Left ventricle myocardium inferior (tissue), 1 donor: ENCODE data around the gene CLDN34. TPM values are rescaled to one million over a fixed set of nuclear protein-coding genes. Genes with fewer than 3 reads are reported as not detected.

ENCODE experiments used
- DNase-seq: peaks from one replicate; pipeline ENCODE4 v3.0.0-alpha.2; 2020
- H3K27ac ChIP-seq: fragments of 200-600 bp; replicated peaks from 2 replicates; pipeline ENCODE4 v1.8.0; 2021
- H3K27me3 ChIP-seq: fragments of 200-600 bp; 2 replicates; pipeline ENCODE4 v1.8.0; 2021; ENCODE audit warnings: low read depth
- H3K36me3 ChIP-seq: fragments of 200-600 bp; 2 replicates; pipeline ENCODE4 v1.8.0; 2021
- H3K4me1 ChIP-seq: fragments of 200-600 bp; 2 replicates; pipeline ENCODE4 v1.8.0; 2021
- H3K4me3 ChIP-seq: fragments of 200-600 bp; 2 replicates; pipeline ENCODE4 v1.8.0; 2021; ENCODE audit warnings: mild to moderate bottlenecking, moderate library complexity
- H3K9me3 ChIP-seq: fragments of 200-600 bp; replicated peaks from 2 replicates; pipeline ENCODE4 v1.8.0; 2021
- intact Hi-C: fragments of 100-400 bp; cut with micrococcal nuclease; formaldehyde crosslinking; loops from one replicate; pipeline ENCODE4 v1.11.0; 2022
- total RNA-seq: library from RNA; stranded (reverse); fragmentation: NEBNext Ultra II Directional; extraction: Animal tissue kit (Norgen Biotek cat#: 25700); gene quantifications from one replicate; pipeline ENCODE4 v1.2.1, GENCODE V29; 2021
- TF ChIP-seq, protein P1 (sequence below): fragments of 200-600 bp; IDR thresholded peaks from 2 replicates; pipeline ENCODE4 v1.8.0; 2021; ENCODE audit warnings: antibody characterized with exemption, mild to moderate bottlenecking, borderline replicate concordance
- donor health status: DM: no; HTN: yes; CAD: no; lungs with severe emphysema.

Gene CLDN34
- total RNA-seq, 1 donor from 2014 or later: not detected

DNA sequence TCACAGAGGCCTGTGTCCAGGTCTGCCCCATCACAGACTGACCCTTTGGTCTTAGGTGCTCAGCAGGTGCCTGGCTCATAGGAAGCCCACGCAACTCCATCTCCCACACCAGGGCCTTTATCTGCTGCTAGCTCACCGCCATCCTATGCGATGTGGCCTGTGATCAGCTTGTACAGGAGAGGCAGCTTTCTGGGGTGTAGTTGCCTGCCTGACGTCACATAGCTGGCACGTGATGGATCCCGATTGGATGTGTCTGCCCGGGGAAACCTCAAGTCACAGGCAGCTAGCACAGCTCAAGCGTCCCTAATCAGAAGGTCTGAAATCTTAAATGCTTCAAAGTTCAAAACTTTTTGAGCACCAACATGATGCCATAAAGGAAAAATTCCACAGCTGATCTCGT, 41.2 kb upstream of the CLDN34 start:
- H3K36me3 ChIP-seq: no peaks in the 10 kb centered on the region
- no peak overlapping the region for H3K27ac ChIP-seq
- TF ChIP-seq, protein P1, sequence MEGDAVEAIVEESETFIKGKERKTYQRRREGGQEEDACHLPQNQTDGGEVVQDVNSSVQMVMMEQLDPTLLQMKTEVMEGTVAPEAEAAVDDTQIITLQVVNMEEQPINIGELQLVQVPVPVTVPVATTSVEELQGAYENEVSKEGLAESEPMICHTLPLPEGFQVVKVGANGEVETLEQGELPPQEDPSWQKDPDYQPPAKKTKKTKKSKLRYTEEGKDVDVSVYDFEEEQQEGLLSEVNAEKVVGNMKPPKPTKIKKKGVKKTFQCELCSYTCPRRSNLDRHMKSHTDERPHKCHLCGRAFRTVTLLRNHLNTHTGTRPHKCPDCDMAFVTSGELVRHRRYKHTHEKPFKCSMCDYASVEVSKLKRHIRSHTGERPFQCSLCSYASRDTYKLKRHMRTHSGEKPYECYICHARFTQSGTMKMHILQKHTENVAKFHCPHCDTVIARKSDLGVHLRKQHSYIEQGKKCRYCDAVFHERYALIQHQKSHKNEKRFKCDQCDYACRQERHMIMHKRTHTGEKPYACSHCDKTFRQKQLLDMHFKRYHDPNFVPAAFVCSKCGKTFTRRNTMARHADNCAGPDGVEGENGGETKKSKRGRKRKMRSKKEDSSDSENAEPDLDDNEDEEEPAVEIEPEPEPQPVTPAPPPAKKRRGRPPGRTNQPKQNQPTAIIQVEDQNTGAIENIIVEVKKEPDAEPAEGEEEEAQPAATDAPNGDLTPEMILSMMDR: no peak
- H3K9me3 ChIP-seq: no peaks in the 10 kb centered on the region
- H3K4me3 ChIP-seq: no peak overlapping the region
- DNase-seq: no peak
- intact Hi-C loops: no loop called here
- H3K27me3 ChIP-seq: no peaks in the 10 kb centered on the region
- no peaks in the 10 kb centered on the region for H3K4me1 ChIP-seq

DNA sequence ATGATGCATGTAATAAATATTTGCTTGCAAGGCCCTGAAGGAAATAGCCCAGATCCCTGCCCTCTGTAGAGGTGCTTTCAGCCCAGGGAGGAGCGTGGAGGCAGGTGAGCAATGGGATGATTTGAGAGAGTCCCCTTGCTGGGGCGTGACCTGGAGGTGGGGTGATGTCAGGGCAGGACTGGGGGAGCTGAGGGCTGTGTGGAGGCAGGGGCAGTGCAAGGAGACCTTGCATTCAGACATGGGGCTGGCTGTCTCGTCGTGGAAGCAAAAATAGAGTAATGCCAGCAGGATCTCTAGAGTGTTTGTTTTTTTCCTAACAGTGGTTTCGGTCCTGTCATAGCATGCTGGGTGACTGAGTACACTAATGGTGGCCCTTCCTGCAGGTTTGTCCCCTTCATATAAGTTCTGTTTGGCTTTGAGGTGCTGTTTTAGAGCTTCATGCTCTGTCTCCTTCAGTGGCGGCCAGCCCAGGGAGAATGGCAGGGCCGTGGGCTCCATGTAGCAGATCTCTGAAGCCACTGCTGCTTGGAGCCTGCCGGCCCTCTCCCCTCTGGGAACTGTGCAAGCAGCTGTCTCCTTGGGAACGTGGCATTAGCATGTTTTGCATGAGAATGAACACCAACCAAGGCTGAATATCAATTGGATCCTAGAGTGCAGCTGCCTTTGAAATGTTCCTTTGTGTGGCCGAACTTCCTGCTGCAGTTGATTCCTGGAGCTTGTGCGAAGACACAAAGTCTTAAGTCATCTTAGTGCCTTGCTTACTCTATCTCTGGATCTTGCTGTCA, 39.3 kb upstream of the CLDN34 start:
- Histone ChIP-seq H3K4me3 (no peak overlapping the region), H3K9me3 (no peaks in the 10 kb centered on the region), H3K27ac (no peak overlapping the region), H3K36me3 (no peaks in the 10 kb centered on the region), H3K4me1 (no peaks in the 10 kb centered on the region), H3K27me3 (no peaks in the 10 kb centered on the region)
- TF ChIP-seq, protein P1: no peak
- intact Hi-C loops: no loop called here
- no peak for DNase-seq

DNA sequence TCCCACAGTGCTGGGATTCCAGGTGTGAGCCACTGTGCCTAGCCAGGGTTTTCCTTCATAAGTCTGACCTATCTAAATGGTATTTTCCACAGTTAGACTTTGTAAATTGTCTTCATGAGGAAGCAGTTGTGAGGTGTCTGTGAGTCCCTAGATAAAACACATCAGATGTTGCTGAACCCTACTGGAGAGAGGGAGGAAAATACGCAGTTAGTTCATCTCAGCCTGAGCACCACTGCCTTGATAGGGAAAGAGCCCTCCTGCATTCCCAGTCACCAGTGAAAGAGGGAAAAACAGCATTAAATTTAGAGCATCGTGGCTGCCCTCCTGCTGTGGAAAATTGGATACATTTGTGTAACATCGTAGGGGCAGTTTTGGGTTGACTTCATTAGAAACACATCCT, 31.7 kb upstream of the CLDN34 start:
- no peaks in the 10 kb centered on the region for H3K27me3 ChIP-seq
- no peaks in the 10 kb centered on the region for H3K9me3 ChIP-seq
- no peak overlapping the region for H3K27ac ChIP-seq
- no peak for DNase-seq
- TF ChIP-seq, protein P1: no peak
- no peaks in the 10 kb centered on the region for H3K36me3 ChIP-seq
- H3K4me3 ChIP-seq: no peak overlapping the region
- intact Hi-C loops: no loop called here
- H3K4me1 ChIP-seq: no peaks in the 10 kb centered on the region

DNA sequence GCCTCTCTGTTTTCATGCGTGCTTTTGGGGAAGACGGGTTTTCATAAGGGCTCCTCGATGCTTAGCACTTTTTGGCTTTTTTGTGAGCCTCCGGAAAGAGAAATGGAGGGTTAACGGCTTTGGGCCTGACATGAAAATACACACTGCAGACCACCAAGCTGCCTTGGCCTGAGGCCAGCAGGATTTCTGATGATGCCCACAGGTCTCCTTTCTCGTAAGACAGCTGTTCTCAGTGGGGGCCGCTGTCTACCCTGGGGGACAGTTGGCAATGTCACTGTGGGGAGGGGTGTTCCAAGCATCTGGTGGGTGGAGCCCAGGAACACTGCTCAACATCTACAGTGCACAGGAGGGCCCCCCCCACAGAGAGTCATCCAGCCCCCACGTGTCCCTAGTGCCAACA, 29.4 kb upstream of the CLDN34 start:
- H3K9me3 ChIP-seq: no peaks in the 10 kb centered on the region
- no peak overlapping the region for H3K27ac ChIP-seq
- no peaks in the 10 kb centered on the region for H3K4me1 ChIP-seq
- intact Hi-C loops: no loop called here
- no peak overlapping the region for H3K4me3 ChIP-seq
- TF ChIP-seq, protein P1: no peak
- no peaks in the 10 kb centered on the region for H3K27me3 ChIP-seq
- H3K36me3 ChIP-seq: no peaks in the 10 kb centered on the region
- no peak for DNase-seq

DNA sequence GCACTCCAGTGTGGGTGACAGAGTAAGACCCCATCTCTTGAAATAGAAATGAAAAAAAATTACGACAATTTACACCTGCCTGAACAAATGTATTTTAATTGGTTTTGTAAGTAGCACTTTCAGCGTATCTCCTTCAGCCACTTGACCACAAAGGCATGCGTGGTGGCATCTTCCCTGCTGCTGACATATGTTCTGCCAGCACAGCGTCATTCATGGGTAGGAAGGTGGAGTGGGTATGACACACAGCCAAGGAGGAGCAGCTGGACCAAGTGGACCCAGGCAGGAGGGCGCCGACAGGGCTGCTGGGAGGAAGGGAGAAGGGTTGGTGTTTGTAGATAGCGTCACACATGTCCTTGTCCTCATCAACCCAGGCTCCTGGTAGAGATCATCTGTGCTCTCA, 28.6 kb upstream of the CLDN34 start:
- H3K4me3 ChIP-seq: no peak overlapping the region
- DNase-seq: no peak
- H3K27me3 ChIP-seq: no peaks in the 10 kb centered on the region
- intact Hi-C loops: no loop called here
- no peaks in the 10 kb centered on the region for H3K36me3 ChIP-seq
- no peaks in the 10 kb centered on the region for H3K9me3 ChIP-seq
- no peaks in the 10 kb centered on the region for H3K4me1 ChIP-seq
- no peak overlapping the region for H3K27ac ChIP-seq
- TF ChIP-seq, protein P1: no peak
